IMR-90 (cell line): ENCODE data around the gene FANCD2OS. TPM values are rescaled to one million over a fixed set of nuclear protein-coding genes. Genes with fewer than 3 reads are reported as not detected.

Source experiments
- ATAC-seq: fragments of 200-7000 bp; cut with Tn5 transposase; 2 replicates; pipeline ENCODE4 v1.9.1; 2020; ENCODE audit warnings: low read depth, mild to moderate bottlenecking, moderate library complexity
- BruUV-seq: library from RNA; stranded (reverse); fragments of 400-500 nt; replicated peaks from 2 replicates; lab custom pipeline; 2021; lab: Mats Ljungman, UMichigan
- CTCF ChIA-PET: fragments of 300-600 bp; formaldehyde crosslinking; extraction: SDS; loops from one replicate; lab custom pipeline; 2021; ENCODE audit warnings: antibody characterized with exemption; lab: Yijun Ruan, JAX
- POLR2A ChIA-PET: fragments of 300-600 bp; sonication (Branson Sonifier 250); formaldehyde crosslinking; loops from one replicate; lab custom pipeline; 2022; ENCODE audit warnings: antibody characterized with exemption; ENCODE audit not compliant: unreplicated experiment; lab: Charles Lee
- DNase-seq: peaks from one replicate; pipeline ENCODE4 v3.0.0; 2013
- H2AFZ ChIP-seq: replicated peaks from 2 replicates; pipeline ENCODE3; 2013; ENCODE audit warnings: low read length, mild to moderate bottlenecking; ENCODE audit not compliant: poor library complexity
- H2AK5ac ChIP-seq: 2 replicates; pipeline ENCODE4 v1.6.1; 2013; ENCODE audit warnings: low read depth, low read length, inconsistent platforms
- H2AK9ac ChIP-seq: replicated peaks from 2 replicates; pipeline ENCODE3; 2013; ENCODE audit warnings: mild to moderate bottlenecking, low read depth, low read length, moderate library complexity; ENCODE audit not compliant: poor library complexity
- H2BK120ac ChIP-seq: 2 replicates; pipeline ENCODE4 v1.6.1; 2013; ENCODE audit warnings: low read depth, low read length, inconsistent platforms
- H2BK15ac ChIP-seq: 3 replicates; pipeline ENCODE4 v1.6.1; 2013; ENCODE audit warnings: low read depth, low read length, inconsistent platforms
- H2BK20ac ChIP-seq: 2 replicates; pipeline ENCODE4 v1.6.1; 2013; ENCODE audit warnings: low read depth, mild to moderate bottlenecking, inconsistent platforms, low read length, moderate library complexity
- H2BK5ac ChIP-seq: 2 replicates; pipeline ENCODE4 v1.6.1; 2013; ENCODE audit warnings: mild to moderate bottlenecking, low read depth, low read length, inconsistent platforms; ENCODE audit not compliant: poor library complexity, severe bottlenecking
- H3K14ac ChIP-seq: replicated peaks from 2 replicates; pipeline ENCODE4 v1.6.1; 2013; ENCODE audit warnings: low read depth, low read length, inconsistent platforms
- H3K18ac ChIP-seq: 2 replicates; pipeline ENCODE4 v1.6.1; 2013; ENCODE audit warnings: low read depth, low read length, control low read depth
- H3K23ac ChIP-seq: 2 replicates; pipeline ENCODE4 v1.6.1; 2013; ENCODE audit warnings: low read depth, low read length, inconsistent platforms
- H3K27ac ChIP-seq: 2 replicates; pipeline ENCODE4 v1.5.1; 2013; ENCODE audit warnings: mild to moderate bottlenecking, control low read depth, low read length; ENCODE audit not compliant: insufficient read depth
- H3K27me3 ChIP-seq: 2 replicates; pipeline ENCODE4 v1.6.1; 2013; ENCODE audit warnings: low read length; ENCODE audit not compliant: control insufficient read depth, insufficient read depth
- H3K36me3 ChIP-seq: 2 replicates; pipeline ENCODE4 v1.6.1; 2013; ENCODE audit warnings: low read length, mixed read lengths; ENCODE audit not compliant: control insufficient read depth, insufficient read depth
- H3K4ac ChIP-seq: 2 replicates; pipeline ENCODE4 v1.6.1; 2013; ENCODE audit warnings: low read depth, low read length, inconsistent platforms
- H3K4me1 ChIP-seq: 2 replicates; pipeline ENCODE4 v1.6.1; 2013; ENCODE audit warnings: low read length, mixed read lengths; ENCODE audit not compliant: control insufficient read depth, insufficient read depth
- H3K4me2 ChIP-seq: 2 replicates; pipeline ENCODE4 v1.6.1; 2013; ENCODE audit warnings: low read depth, mild to moderate bottlenecking, control low read depth, low read length, moderate library complexity
- H3K4me3 ChIP-seq: 2 replicates; pipeline ENCODE4 v1.5.1; 2013; ENCODE audit warnings: low read depth, mild to moderate bottlenecking, control low read depth, low read length, moderate library complexity; ENCODE audit not compliant: insufficient read depth
- H3K56ac ChIP-seq: 2 replicates; pipeline ENCODE4 v1.6.1; 2013; ENCODE audit warnings: low read length, inconsistent platforms; ENCODE audit not compliant: insufficient read depth; ENCODE audit errors: extremely low read depth
- H3K79me1 ChIP-seq, 2 experiments: 2 replicates each; pipeline ENCODE4 v1.6.1; 2013; ENCODE audit warnings: low read length in 2 of 2, inconsistent platforms in 1 of 2, low read depth in 1 of 2
- H3K9ac ChIP-seq: 2 replicates; pipeline ENCODE4 v1.6.1; 2013; ENCODE audit warnings: low read depth, low read length, control low read depth
- H3K9me1 ChIP-seq: 2 replicates; pipeline ENCODE4 v1.6.1; 2013; ENCODE audit warnings: low read length, inconsistent platforms; ENCODE audit not compliant: insufficient read depth
- H3K9me3 ChIP-seq: 2 replicates; pipeline ENCODE4 v1.6.1; 2013; ENCODE audit warnings: low read length; ENCODE audit not compliant: control insufficient read depth, insufficient read depth
- H4K20me1 ChIP-seq: 2 replicates; pipeline ENCODE4 v1.6.1; 2013; ENCODE audit warnings: low read length, inconsistent platforms; ENCODE audit not compliant: insufficient read depth
- H4K5ac ChIP-seq: 2 replicates; pipeline ENCODE4 v1.6.1; 2013; ENCODE audit warnings: mild to moderate bottlenecking, low read depth, low read length, control low read depth
- H4K8ac ChIP-seq, 2 experiments: 2 replicates each; pipeline ENCODE4 v1.6.1; 2013; ENCODE audit warnings: low read depth in 2 of 2, low read length in 2 of 2, control low read depth in 1 of 2, inconsistent platforms in 1 of 2
- H4K91ac ChIP-seq: 2 replicates; pipeline ENCODE4 v1.6.1; 2013; ENCODE audit warnings: low read depth, low read length, inconsistent platforms; ENCODE audit not compliant: insufficient read depth
- BHLHE40 ChIP-seq: fragments of 150-350 bp; IDR thresholded peaks from 2 replicates; pipeline ENCODE4 v1.6.1; 2016; ENCODE audit warnings: mild to moderate bottlenecking, low read depth, low read length
- CEBPB ChIP-seq: IDR thresholded peaks from 2 replicates; pipeline ENCODE4 v1.6.1; 2012; ENCODE audit warnings: low read depth, low read length, improper control_type of control experiment
- MAZ ChIP-seq: IDR thresholded peaks from 2 replicates; pipeline ENCODE4 v1.6.1; 2012; ENCODE audit warnings: low read depth, mild to moderate bottlenecking, low read length, improper control_type of control experiment, moderate library complexity, borderline replicate concordance
- RAD21 ChIP-seq: IDR thresholded peaks from 2 replicates; pipeline ENCODE4 v1.6.1; 2012; ENCODE audit warnings: low read length, improper control_type of control experiment
- WGBS, 2 experiments: methylation state at CpG; one replicate each; pipeline versions ENCODE4 v1.1.5 to v1.1.7; 2013; ENCODE audit warnings: missing lambda C conversion rate in 2 of 2; ENCODE audit not compliant: insufficient read length in 1 of 2; ENCODE audit errors: extremely low coverage in 2 of 2; 5-methylcytosine and 5-hydroxymethylcytosine counted together
- dilution Hi-C: fragments of 300-500 bp; cut with HindIII; formaldehyde crosslinking; loops from one replicate; pipeline ENCODE4 v1.14.3; 2018; ENCODE audit warnings: low sequenced_read_pairs; ENCODE audit not compliant: unreplicated experiment
- in situ Hi-C: fragments of 300-500 bp; cut with MboI; formaldehyde crosslinking; loops from 3 replicates; pipeline ENCODE4 v1.14.3; 2019; ENCODE audit warnings: low sequenced_read_pairs, inconsistent platforms, mixed read lengths
- intact Hi-C: fragments of 100-400 bp; cut with micrococcal nuclease; formaldehyde crosslinking; loops from 2 replicates; pipeline ENCODE4 v1.10.0; 2022
- polyA plus RNA-seq, 3 experiments: library from polyadenylated mRNA; depleted of rRNA; stranded (reverse); fragments of >200 nt; gene quantifications; 2 replicates each; pipeline ENCODE4 v1.2.3, GENCODE V29; 2012; ENCODE audit warnings: low replicate concordance in 1 of 3
- total RNA-seq: library from RNA; depleted of rRNA; stranded (reverse); fragments of >200 nt; gene quantifications from 2 replicates; pipeline ENCODE4 v1.2.3, GENCODE V29; 2012
- TF ChIP-seq, protein P1 (sequence below): fragments of 150-350 bp; IDR thresholded peaks from 2 replicates; pipeline ENCODE4 v1.6.1; 2016; ENCODE audit warnings: low read depth, mild to moderate bottlenecking, low read length, moderate library complexity, borderline replicate concordance
- TF ChIP-seq, protein P2 (sequence below): fragments of 150-350 bp; IDR thresholded peaks from 2 replicates; pipeline ENCODE4 v1.6.1; 2017; ENCODE audit warnings: mild to moderate bottlenecking, antibody characterized with exemption, low read length, low read depth

Gene FANCD2OS
- total and polyA plus RNA-seq, 2 of the 4 experiments (the other 2 are of a cell fraction), result not detected

DNA sequence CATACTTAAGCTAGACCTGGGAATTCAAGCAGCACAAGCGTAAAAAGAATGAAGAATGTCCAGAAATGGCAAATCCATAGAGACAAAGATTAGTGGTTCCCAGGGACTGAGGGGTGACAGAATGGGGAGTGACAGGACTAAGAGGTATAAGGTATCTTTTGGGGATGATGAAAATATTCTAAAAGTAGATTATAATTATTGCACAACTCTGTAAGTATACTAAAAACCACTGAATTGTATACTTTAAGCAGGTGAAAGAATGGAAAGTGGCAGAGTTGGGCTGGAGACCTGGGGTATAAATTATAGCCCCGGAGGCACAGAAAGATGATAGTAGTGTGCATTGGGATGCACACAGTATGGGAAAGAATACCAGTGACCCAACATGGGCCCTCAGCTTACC lies 13.0 kb upstream of the FANCD2OS start:
- no peak overlapping the region for H2AK9ac ChIP-seq
- no TSS peak for BruUV-seq
- H3K27ac ChIP-seq, result no peak overlapping the region
- no peak overlapping the region for H4K91ac ChIP-seq
- H2BK120ac ChIP-seq, result no peak overlapping the region
- peaks cover 37 to 62% of the 10 kb centered on the region in 2 experiments for H3K79me1 ChIP-seq
- H3K56ac ChIP-seq, result no peak overlapping the region
- no peaks in the 10 kb centered on the region for H3K9me3 ChIP-seq
- DNase-seq (no peak), ATAC-seq (no peak)
- H2BK20ac ChIP-seq, result no peak overlapping the region
- H4K20me1 ChIP-seq, result peaks cover 60% of the 10 kb centered on the region
- no peak overlapping the region for H4K8ac ChIP-seq
- no peak overlapping the region for H3K9ac ChIP-seq
- WGBS, 2 experiments, result 100% methylated on average over 1 of the region's 2 CpGs; no CpG with 5 or more reads in 1 of the 2 experiments
- peaks cover 2% of the 10 kb centered on the region; the same call in 1 of the 2 replicates for H3K4me1 ChIP-seq
- intact Hi-C loops (no loop called here), in situ Hi-C loops (no loop called here), dilution Hi-C loops (no loop called here)
- POLR2A ChIA-PET, result no interaction called here
- H2BK5ac ChIP-seq, result no peak overlapping the region
- CTCF ChIA-PET, result no interaction called here
- no peak overlapping the region for H2AFZ ChIP-seq
- no peak overlapping the region for H3K4me3 ChIP-seq
- H3K14ac ChIP-seq, result no peak overlapping the region
- H3K18ac ChIP-seq, result no peak overlapping the region
- no peak overlapping the region for H3K23ac ChIP-seq
- H2AK5ac ChIP-seq, result no peak overlapping the region
- H2BK15ac ChIP-seq, result no peak overlapping the region
- H3K4ac ChIP-seq, result no peak overlapping the region
- peaks cover 13% of the 10 kb centered on the region for H3K9me1 ChIP-seq
- no peaks in the 10 kb centered on the region for H3K27me3 ChIP-seq
- peaks cover 13% of the 10 kb centered on the region for H3K36me3 ChIP-seq
- H4K5ac ChIP-seq, result no peak overlapping the region
- H3K4me2 ChIP-seq, result no peak overlapping the region
- TF ChIP-seq CEBPB (peak; percentile 53), RAD21 (no peak), BHLHE40 (no peak), MAZ (no peak)
- TF ChIP-seq, protein P1, sequence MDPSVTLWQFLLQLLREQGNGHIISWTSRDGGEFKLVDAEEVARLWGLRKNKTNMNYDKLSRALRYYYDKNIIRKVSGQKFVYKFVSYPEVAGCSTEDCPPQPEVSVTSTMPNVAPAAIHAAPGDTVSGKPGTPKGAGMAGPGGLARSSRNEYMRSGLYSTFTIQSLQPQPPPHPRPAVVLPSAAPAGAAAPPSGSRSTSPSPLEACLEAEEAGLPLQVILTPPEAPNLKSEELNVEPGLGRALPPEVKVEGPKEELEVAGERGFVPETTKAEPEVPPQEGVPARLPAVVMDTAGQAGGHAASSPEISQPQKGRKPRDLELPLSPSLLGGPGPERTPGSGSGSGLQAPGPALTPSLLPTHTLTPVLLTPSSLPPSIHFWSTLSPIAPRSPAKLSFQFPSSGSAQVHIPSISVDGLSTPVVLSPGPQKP, result no peak
- TF ChIP-seq, protein P2, sequence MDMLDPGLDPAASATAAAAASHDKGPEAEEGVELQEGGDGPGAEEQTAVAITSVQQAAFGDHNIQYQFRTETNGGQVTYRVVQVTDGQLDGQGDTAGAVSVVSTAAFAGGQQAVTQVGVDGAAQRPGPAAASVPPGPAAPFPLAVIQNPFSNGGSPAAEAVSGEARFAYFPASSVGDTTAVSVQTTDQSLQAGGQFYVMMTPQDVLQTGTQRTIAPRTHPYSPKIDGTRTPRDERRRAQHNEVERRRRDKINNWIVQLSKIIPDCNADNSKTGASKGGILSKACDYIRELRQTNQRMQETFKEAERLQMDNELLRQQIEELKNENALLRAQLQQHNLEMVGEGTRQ, result no peak
